Testis (tissue), 2 donors: ENCODE data around the gene TAAR5.

ENCODE experiments used
- POLR2A ChIP-seq: fragments of 450-650 bp; IDR thresholded peaks from one replicate; pipeline ENCODE4 v1.6.1; 2017; ENCODE audit warnings: antibody characterized with exemption, mild to moderate bottlenecking, moderate library complexity
- TF ChIP-seq, protein P1 (sequence below), 3 experiments: fragments of 450-650 bp in 2 of 3; fragments of 200-600 bp in 1 of 3; sonication (generic) in 1 of 3; IDR thresholded peaks; one replicate each; pipeline ENCODE4 v1.5.1; 2016 to 2019; ENCODE audit warnings: antibody characterized with exemption in 3 of 3, mild to moderate bottlenecking in 2 of 3, moderate library complexity in 1 of 3

DNA sequence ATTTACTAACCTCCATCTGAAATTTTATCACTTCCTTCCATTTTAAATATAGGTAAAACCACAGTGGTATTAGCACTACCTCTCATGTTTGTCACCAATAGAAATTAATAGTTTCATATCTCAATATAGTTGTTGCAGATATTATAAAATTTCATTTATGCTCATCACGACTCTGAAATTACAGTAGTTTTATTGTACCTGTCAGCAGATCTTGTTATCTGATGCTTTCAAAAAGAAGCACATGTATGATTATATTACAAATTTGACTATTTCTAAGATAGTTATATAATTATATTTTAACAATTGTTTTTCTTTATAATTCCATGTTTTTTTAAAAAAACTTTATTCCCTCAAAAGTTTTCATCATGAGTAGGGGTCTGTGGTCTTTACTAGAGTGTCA is 4.8 kb downstream of the TAAR5 start:
- TF ChIP-seq, protein P1, sequence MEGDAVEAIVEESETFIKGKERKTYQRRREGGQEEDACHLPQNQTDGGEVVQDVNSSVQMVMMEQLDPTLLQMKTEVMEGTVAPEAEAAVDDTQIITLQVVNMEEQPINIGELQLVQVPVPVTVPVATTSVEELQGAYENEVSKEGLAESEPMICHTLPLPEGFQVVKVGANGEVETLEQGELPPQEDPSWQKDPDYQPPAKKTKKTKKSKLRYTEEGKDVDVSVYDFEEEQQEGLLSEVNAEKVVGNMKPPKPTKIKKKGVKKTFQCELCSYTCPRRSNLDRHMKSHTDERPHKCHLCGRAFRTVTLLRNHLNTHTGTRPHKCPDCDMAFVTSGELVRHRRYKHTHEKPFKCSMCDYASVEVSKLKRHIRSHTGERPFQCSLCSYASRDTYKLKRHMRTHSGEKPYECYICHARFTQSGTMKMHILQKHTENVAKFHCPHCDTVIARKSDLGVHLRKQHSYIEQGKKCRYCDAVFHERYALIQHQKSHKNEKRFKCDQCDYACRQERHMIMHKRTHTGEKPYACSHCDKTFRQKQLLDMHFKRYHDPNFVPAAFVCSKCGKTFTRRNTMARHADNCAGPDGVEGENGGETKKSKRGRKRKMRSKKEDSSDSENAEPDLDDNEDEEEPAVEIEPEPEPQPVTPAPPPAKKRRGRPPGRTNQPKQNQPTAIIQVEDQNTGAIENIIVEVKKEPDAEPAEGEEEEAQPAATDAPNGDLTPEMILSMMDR (IDR thresholded peaks at IDR 0.05) = no peak
- no peak for TF ChIP-seq POLR2A
